HEK293 (cell line): ENCODE data around the gene SLC1A2.

Source experiments
- GLI4 ChIP-seq: fragments of 450-650 bp; formaldehyde crosslinking; IDR thresholded peaks from 2 replicates; pipeline ENCODE4 v1.5.1; 2016; ENCODE audit warnings: missing biosample characterization, missing genetic modification characterization
- YY1 ChIP-seq: fragments of 450-650 bp; formaldehyde crosslinking; IDR thresholded peaks from 2 replicates; pipeline ENCODE4 v1.5.1; 2018; ENCODE audit warnings: missing biosample characterization, missing genetic modification characterization
- ZBTB1 ChIP-seq: fragments of 450-650 bp; formaldehyde crosslinking; IDR thresholded peaks from 2 replicates; pipeline ENCODE4 v1.5.1; 2016; ENCODE audit warnings: missing biosample characterization, missing genetic modification characterization
- ZBTB7A ChIP-seq: fragments of 450-650 bp; formaldehyde crosslinking; IDR thresholded peaks from 2 replicates; pipeline ENCODE4 v1.5.1; 2016; ENCODE audit warnings: low read depth, missing biosample characterization, missing genetic modification characterization
- ZNF416 ChIP-seq: fragments of 450-650 bp; formaldehyde crosslinking; IDR thresholded peaks from 2 replicates; pipeline ENCODE4 v1.5.1; 2016; ENCODE audit warnings: missing biosample characterization, missing genetic modification characterization
- ZSCAN18 ChIP-seq: fragments of 450-650 bp; formaldehyde crosslinking; IDR thresholded peaks from 2 replicates; pipeline ENCODE4 v1.5.1; 2016; ENCODE audit warnings: missing biosample characterization, missing genetic modification characterization
- TF ChIP-seq, protein P1 (sequence below): fragments of 450-650 bp; formaldehyde crosslinking; IDR thresholded peaks from 2 replicates; pipeline ENCODE4 v1.5.1; 2016; ENCODE audit warnings: missing biosample characterization, missing genetic modification characterization
- TF ChIP-seq, protein P2 (sequence below): fragments of 450-650 bp; formaldehyde crosslinking; IDR thresholded peaks from 2 replicates; pipeline ENCODE4 v1.5.1; 2016; ENCODE audit warnings: missing biosample characterization, missing genetic modification characterization
- TF ChIP-seq, protein P3 (sequence below): fragments of 450-650 bp; IDR thresholded peaks from 2 replicates; pipeline ENCODE4 v1.5.1; 2018; ENCODE audit warnings: missing biosample characterization, missing genetic modification characterization
- TF ChIP-seq, protein P4 (sequence below): fragments of 450-650 bp; formaldehyde crosslinking; IDR thresholded peaks from 2 replicates; pipeline ENCODE4 v1.5.1; 2016; ENCODE audit warnings: missing biosample characterization, missing genetic modification characterization
- TF ChIP-seq, protein P5 (sequence below): fragments of 450-650 bp; formaldehyde crosslinking; IDR thresholded peaks from 2 replicates; pipeline ENCODE4 v1.5.1; 2016; ENCODE audit warnings: missing biosample characterization, missing genetic modification characterization
- TF ChIP-seq, protein P6 (sequence below): fragments of 450-650 bp; formaldehyde crosslinking; IDR thresholded peaks from 2 replicates; pipeline ENCODE4 v1.5.1; 2016; ENCODE audit warnings: missing biosample characterization, missing genetic modification characterization

DNA sequence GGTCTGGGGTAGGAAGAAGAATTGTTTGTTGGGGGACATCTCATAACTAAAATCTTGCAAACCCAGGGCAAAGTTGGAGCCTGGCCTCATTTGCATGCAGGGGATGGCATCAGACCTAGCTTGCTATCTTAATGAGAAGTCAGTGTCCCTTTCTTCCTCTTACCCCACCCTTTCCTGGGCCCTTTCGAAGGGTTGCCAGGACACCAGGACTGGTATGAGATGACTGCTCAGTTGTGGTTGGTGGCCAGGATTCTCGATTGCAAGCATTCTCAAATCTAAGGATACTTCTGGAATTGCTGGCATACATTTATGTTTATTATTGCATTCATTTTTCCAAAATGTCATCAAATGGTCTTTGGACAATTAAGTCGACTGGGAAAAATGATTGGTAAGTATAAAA lies 131.0 kb downstream of the SLC1A2 start:
- TF ChIP-seq ZNF416 (tag by site-specific recombination) = no peak
- no peak for TF ChIP-seq ZBTB7A (tag by site-specific recombination)
- TF ChIP-seq GLI4 (tag by site-specific recombination) = no peak
- no peak for TF ChIP-seq ZSCAN18 (tag by site-specific recombination)
- TF ChIP-seq, protein P1, sequence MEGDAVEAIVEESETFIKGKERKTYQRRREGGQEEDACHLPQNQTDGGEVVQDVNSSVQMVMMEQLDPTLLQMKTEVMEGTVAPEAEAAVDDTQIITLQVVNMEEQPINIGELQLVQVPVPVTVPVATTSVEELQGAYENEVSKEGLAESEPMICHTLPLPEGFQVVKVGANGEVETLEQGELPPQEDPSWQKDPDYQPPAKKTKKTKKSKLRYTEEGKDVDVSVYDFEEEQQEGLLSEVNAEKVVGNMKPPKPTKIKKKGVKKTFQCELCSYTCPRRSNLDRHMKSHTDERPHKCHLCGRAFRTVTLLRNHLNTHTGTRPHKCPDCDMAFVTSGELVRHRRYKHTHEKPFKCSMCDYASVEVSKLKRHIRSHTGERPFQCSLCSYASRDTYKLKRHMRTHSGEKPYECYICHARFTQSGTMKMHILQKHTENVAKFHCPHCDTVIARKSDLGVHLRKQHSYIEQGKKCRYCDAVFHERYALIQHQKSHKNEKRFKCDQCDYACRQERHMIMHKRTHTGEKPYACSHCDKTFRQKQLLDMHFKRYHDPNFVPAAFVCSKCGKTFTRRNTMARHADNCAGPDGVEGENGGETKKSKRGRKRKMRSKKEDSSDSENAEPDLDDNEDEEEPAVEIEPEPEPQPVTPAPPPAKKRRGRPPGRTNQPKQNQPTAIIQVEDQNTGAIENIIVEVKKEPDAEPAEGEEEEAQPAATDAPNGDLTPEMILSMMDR (tag by site-specific recombination) = no peak
- TF ChIP-seq, protein P2, sequence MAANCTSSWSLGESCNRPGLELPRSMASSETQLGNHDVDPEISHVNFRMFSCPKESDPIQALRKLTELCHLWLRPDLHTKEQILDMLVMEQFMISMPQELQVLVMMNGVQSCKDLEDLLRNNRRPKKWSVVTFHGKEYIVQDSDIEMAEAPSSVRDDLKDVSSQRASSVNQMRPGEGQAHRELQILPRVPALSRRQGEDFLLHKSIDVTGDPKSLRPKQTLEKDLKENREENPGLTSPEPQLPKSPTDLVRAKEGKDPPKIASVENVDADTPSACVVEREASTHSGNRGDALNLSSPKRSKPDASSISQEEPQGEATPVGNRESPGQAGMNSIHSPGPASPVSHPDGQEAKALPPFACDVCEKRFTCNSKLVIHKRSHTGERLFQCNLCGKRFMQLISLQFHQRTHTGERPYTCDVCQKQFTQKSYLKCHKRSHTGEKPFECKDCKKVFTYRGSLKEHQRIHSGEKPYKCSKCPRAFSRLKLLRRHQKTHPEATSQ = no peak
- no peak for TF ChIP-seq ZBTB1
- no peak for TF ChIP-seq YY1 (tag by site-specific recombination)
- TF ChIP-seq, protein P3, sequence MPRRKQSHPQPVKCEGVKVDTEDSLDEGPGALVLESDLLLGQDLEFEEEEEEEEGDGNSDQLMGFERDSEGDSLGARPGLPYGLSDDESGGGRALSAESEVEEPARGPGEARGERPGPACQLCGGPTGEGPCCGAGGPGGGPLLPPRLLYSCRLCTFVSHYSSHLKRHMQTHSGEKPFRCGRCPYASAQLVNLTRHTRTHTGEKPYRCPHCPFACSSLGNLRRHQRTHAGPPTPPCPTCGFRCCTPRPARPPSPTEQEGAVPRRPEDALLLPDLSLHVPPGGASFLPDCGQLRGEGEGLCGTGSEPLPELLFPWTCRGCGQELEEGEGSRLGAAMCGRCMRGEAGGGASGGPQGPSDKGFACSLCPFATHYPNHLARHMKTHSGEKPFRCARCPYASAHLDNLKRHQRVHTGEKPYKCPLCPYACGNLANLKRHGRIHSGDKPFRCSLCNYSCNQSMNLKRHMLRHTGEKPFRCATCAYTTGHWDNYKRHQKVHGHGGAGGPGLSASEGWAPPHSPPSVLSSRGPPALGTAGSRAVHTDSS (tag by site-specific recombination) = no peak
- TF ChIP-seq, protein P4, sequence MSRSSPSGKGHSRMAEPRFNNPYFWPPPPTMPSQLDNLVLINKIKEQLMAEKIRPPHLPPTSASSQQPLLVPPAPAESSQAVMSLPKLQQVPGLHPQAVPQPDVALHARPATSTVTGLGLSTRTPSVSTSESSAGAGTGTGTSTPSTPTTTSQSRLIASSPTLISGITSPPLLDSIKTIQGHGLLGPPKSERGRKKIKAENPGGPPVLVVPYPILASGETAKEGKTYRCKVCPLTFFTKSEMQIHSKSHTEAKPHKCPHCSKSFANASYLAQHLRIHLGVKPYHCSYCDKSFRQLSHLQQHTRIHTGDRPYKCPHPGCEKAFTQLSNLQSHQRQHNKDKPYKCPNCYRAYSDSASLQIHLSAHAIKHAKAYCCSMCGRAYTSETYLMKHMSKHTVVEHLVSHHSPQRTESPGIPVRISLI = no peak
- TF ChIP-seq, protein P5, sequence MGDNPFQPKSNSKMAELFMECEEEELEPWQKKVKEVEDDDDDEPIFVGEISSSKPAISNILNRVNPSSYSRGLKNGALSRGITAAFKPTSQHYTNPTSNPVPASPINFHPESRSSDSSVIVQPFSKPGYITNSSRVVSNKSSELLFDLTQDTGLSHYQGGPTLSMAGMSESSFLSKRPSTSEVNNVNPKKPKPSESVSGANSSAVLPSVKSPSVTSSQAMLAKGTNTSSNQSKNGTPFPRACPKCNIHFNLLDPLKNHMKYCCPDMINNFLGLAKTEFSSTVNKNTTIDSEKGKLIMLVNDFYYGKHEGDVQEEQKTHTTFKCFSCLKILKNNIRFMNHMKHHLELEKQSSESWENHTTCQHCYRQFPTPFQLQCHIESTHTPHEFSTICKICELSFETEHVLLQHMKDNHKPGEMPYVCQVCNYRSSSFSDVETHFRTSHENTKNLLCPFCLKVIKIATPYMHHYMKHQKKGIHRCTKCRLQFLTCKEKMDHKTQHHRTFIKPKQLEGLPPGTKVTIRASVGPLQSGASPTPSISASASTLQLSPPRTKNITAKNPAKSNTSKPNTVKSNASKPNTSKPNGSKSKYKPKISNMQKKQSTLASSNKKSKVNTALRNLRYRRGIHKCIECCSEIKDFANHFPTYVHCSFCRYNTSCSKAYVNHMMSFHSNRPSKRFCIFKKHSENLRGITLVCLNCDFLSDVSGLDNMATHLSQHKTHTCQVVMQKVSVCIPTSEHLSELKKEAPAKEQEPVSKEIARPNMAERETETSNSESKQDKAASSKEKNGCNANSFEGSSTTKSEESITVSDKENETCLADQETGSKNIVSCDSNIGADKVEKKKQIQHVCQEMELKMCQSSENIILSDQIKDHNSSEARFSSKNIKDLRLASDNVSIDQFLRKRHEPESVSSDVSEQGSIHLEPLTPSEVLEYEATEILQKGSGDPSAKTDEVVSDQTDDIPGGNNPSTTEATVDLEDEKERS (tag by site-specific recombination) = no peak
- TF ChIP-seq, protein P6, sequence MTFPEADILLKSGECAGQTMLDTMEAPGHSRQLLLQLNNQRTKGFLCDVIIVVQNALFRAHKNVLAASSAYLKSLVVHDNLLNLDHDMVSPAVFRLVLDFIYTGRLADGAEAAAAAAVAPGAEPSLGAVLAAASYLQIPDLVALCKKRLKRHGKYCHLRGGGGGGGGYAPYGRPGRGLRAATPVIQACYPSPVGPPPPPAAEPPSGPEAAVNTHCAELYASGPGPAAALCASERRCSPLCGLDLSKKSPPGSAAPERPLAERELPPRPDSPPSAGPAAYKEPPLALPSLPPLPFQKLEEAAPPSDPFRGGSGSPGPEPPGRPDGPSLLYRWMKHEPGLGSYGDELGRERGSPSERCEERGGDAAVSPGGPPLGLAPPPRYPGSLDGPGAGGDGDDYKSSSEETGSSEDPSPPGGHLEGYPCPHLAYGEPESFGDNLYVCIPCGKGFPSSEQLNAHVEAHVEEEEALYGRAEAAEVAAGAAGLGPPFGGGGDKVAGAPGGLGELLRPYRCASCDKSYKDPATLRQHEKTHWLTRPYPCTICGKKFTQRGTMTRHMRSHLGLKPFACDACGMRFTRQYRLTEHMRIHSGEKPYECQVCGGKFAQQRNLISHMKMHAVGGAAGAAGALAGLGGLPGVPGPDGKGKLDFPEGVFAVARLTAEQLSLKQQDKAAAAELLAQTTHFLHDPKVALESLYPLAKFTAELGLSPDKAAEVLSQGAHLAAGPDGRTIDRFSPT (tag by site-specific recombination) = no peak
